Endothelial cell of umbilical vein (primary cell): ENCODE measurements around the gene SCN9A. TPM values are rescaled to one million over a fixed set of nuclear protein-coding genes. Genes with fewer than 3 reads are reported as not detected.
"Not testable (repeated sequence)": the region's sequence is repeated elsewhere in the genome, so short reads cannot be mapped to it uniquely, and the experiment has no call there.

Source experiments
- BruUV-seq: library from RNA; stranded (reverse); fragments of 400-500 nt; replicated peaks from 2 replicates; lab custom pipeline; 2021; lab: Mats Ljungman, UMichigan
- CTCF ChIA-PET: fragments of 300-600, 350-600 bp; sonication (Branson Sonifier 250); formaldehyde crosslinking; loops from one replicate; lab custom pipeline; 2021; ENCODE audit warnings: antibody characterized with exemption, inconsistent platforms; lab: Charles Lee
- POLR2A ChIA-PET: fragments of 300-600, 350-600 bp; sonication (Branson Sonifier 250); formaldehyde crosslinking; loops from one replicate; lab custom pipeline; 2021; ENCODE audit warnings: antibody characterized with exemption, inconsistent platforms; lab: Charles Lee
- DNase-seq: peaks from one replicate; pipeline ENCODE4 v3.0.0-alpha.2; 2011; ENCODE audit warnings: low read depth, low spot score
- FAIRE-seq: peaks from 2 replicates; lab custom pipeline; 2011; peaks lifted over from hg19 to GRCh38; lab: Jason Lieb, UNC
- H2AFZ ChIP-seq: 2 replicates; pipeline ENCODE4 v1.6.0; 2012; ENCODE audit warnings: low read depth, low read length, control low read depth, inconsistent platforms
- H3K27ac ChIP-seq: 2 replicates; pipeline ENCODE4 v1.5.1; 2011; ENCODE audit warnings: low read depth, mild to moderate bottlenecking, control low read depth, low read length, moderate library complexity; ENCODE audit not compliant: insufficient read depth
- H3K27me3 ChIP-seq, 2 experiments: 2 replicates each; pipeline versions ENCODE4 v1.6.0 to v1.6.1; 2011; ENCODE audit warnings: low read length in 2 of 2, mixed read lengths in 1 of 2; ENCODE audit not compliant: control insufficient read depth in 2 of 2, insufficient read depth in 2 of 2
- H3K36me3 ChIP-seq, 2 experiments: 2 replicates in 1 of 2; 3 replicates in 1 of 2; pipeline ENCODE4 v1.5.1; 2011; ENCODE audit warnings: low read length in 2 of 2, mild to moderate bottlenecking in 1 of 2, moderate library complexity in 1 of 2; ENCODE audit not compliant: control insufficient read depth in 2 of 2, insufficient read depth in 2 of 2; ENCODE audit errors: extremely low read depth in 1 of 2
- H3K4me1 ChIP-seq: 3 replicates; pipeline ENCODE4 v1.5.1; 2011; ENCODE audit warnings: mild to moderate bottlenecking, low read length; ENCODE audit not compliant: control insufficient read depth, insufficient read depth; ENCODE audit errors: extremely low read depth
- H3K4me2 ChIP-seq: 2 replicates; pipeline ENCODE4 v1.6.1; 2011; ENCODE audit warnings: low read length, control low read depth, mixed read lengths; ENCODE audit not compliant: insufficient read depth
- H3K4me3 ChIP-seq, 3 experiments: fragments of 200-600 bp in 1 of 3; sonication (generic), shearing (Covaris generic) in 1 of 3; replicated peaks in 1 of 3; 2 replicates each; pipeline ENCODE4 v1.5.1; 2011 to 2016; ENCODE audit warnings: control low read depth in 3 of 3, low read length in 3 of 3, mild to moderate bottlenecking in 2 of 3, inconsistent platforms in 1 of 3, low read depth in 1 of 3, moderate library complexity in 1 of 3; ENCODE audit not compliant: insufficient read depth in 1 of 3
- H3K79me2 ChIP-seq: 2 replicates; pipeline ENCODE4 v1.6.0; 2012; ENCODE audit warnings: low read length, inconsistent platforms; ENCODE audit not compliant: control insufficient read depth, insufficient read depth
- H3K9ac ChIP-seq: replicated peaks from 2 replicates; pipeline ENCODE3; 2011; ENCODE audit warnings: low read length, control low read depth; ENCODE audit not compliant: insufficient read depth; ENCODE audit errors: extremely low read depth
- H3K9me1 ChIP-seq: replicated peaks from 3 replicates; pipeline ENCODE4 v1.6.0; 2011; ENCODE audit warnings: mild to moderate bottlenecking, low read length; ENCODE audit not compliant: control insufficient read depth, insufficient read depth; ENCODE audit errors: extremely low read depth
- H3K9me3 ChIP-seq: replicated peaks from 2 replicates; pipeline ENCODE4 v1.5.1; 2012; ENCODE audit warnings: low read length, inconsistent platforms; ENCODE audit not compliant: control insufficient read depth, insufficient read depth
- H4K20me1 ChIP-seq: replicated peaks from 2 replicates; pipeline ENCODE3; 2011; ENCODE audit warnings: mild to moderate bottlenecking, low read length; ENCODE audit not compliant: control insufficient read depth, insufficient read depth; ENCODE audit errors: extremely low read depth
- EZH2 ChIP-seq: IDR thresholded peaks from 2 replicates; pipeline ENCODE4 v1.6.1; 2012; ENCODE audit warnings: borderline replicate concordance, low read depth, mild to moderate bottlenecking, moderate library complexity, low read length, inconsistent platforms; ENCODE audit not compliant: severe bottlenecking
- FOS ChIP-seq: IDR thresholded peaks from 2 replicates; pipeline ENCODE4 v1.6.1; 2011; ENCODE audit warnings: mild to moderate bottlenecking, low read length, moderate library complexity, borderline replicate concordance; ENCODE audit not compliant: insufficient read depth
- GATA2 ChIP-seq: IDR thresholded peaks from 2 replicates; pipeline ENCODE4 v1.7.0; 2011; ENCODE audit warnings: low read depth, mild to moderate bottlenecking, moderate library complexity, mixed read lengths, low read length; ENCODE audit not compliant: insufficient read length, insufficient read depth
- JUN ChIP-seq: IDR thresholded peaks from 2 replicates; pipeline ENCODE4 v1.6.1; 2011; ENCODE audit warnings: borderline replicate concordance, low read depth; ENCODE audit not compliant: insufficient read length, insufficient read depth
- MYC ChIP-seq: IDR thresholded peaks from one replicate; pipeline ENCODE4 v1.6.1; 2011; ENCODE audit warnings: mild to moderate bottlenecking, low read depth, low read length
- POLR2A ChIP-seq: IDR thresholded peaks from 2 replicates; pipeline ENCODE4 v1.6.1; 2012; ENCODE audit warnings: low read depth, mild to moderate bottlenecking, control low read depth, low read length
- POLR2AphosphoS5 ChIP-seq: IDR thresholded peaks from 2 replicates; pipeline ENCODE4 v1.6.1; 2012; ENCODE audit warnings: low read depth, mild to moderate bottlenecking, control low read depth, low read length, moderate library complexity; ENCODE audit not compliant: insufficient read depth
- dilution Hi-C: fragments of 300-500 bp; cut with MboI; formaldehyde crosslinking; loops from one replicate; pipeline ENCODE4 v1.15.0; 2019; ENCODE audit warnings: low sequenced_read_pairs; ENCODE audit not compliant: extremely low pct_ligation_motif_present
- intact Hi-C: fragments of 100-400 bp; cut with micrococcal nuclease; formaldehyde crosslinking; loops from one replicate; pipeline ENCODE4 v1.10.0; 2022
- polyA plus RNA-seq, 4 experiments: library from polyadenylated mRNA; depleted of rRNA in 3 of 4; stranded (reverse) in 3 of 4; unstranded in 1 of 4; fragments of >200 nt; gene quantifications; 2 replicates each; pipeline versions ENCODE4 v1.2.1 to v1.2.3, GENCODE V29; 2011 to 2012; ENCODE audit warnings: missing spikeins in 1 of 4
- total RNA-seq: library from RNA; stranded (reverse); gene quantifications from 2 replicates; pipeline ENCODE4 v1.2.3, GENCODE V29; 2021
- TF ChIP-seq, protein P1 (sequence below), 2 donors: IDR thresholded peaks; 1 replicate in 1 of 2; 2 replicates in 1 of 2; pipeline ENCODE4 v1.5.1; 2011; ENCODE audit warnings: low read length in 2 of 2, mild to moderate bottlenecking in 2 of 2, moderate library complexity in 2 of 2, control low read depth in 1 of 2, inconsistent platforms in 1 of 2, low read depth in 1 of 2; ENCODE audit not compliant: insufficient read depth in 1 of 2; ENCODE audit errors: extremely low read depth in 1 of 2
- TF ChIP-seq, protein P2 (sequence below): IDR thresholded peaks from 2 replicates; pipeline ENCODE4 v1.6.1; 2011; ENCODE audit not compliant: insufficient read depth, insufficient read length

SCN9A gene
- total and polyA plus RNA-seq, 2 donors (not counting 3 experiments of a cell fraction or from before 2014, with no cell fraction given), result 0.88 to 1.6 TPM

DNA sequence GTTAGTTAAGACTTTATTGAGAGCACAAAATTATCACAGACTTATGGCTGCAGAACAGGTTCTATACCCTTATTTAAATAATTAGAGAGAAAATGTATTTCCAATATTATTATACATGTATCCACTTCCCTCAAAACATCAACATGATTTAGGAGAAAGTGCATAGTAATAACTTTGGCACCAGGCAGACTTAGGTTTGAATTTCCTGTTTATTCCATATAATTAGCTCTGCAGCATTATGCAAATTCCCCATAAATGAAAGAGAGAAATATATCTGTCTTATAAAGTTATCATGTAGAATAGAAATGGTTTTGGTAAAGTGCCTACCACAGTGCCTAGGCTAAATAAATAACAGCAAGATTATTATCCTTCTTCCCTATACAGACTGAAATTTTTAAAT, 15.3 kb downstream of the SCN9A start:
- H3K79me2 ChIP-seq, result no peaks in the 10 kb centered on the region
- H3K9ac ChIP-seq, result no peak overlapping the region
- TF ChIP-seq, protein P1, sequence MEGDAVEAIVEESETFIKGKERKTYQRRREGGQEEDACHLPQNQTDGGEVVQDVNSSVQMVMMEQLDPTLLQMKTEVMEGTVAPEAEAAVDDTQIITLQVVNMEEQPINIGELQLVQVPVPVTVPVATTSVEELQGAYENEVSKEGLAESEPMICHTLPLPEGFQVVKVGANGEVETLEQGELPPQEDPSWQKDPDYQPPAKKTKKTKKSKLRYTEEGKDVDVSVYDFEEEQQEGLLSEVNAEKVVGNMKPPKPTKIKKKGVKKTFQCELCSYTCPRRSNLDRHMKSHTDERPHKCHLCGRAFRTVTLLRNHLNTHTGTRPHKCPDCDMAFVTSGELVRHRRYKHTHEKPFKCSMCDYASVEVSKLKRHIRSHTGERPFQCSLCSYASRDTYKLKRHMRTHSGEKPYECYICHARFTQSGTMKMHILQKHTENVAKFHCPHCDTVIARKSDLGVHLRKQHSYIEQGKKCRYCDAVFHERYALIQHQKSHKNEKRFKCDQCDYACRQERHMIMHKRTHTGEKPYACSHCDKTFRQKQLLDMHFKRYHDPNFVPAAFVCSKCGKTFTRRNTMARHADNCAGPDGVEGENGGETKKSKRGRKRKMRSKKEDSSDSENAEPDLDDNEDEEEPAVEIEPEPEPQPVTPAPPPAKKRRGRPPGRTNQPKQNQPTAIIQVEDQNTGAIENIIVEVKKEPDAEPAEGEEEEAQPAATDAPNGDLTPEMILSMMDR (IDR thresholded peaks at IDR 0.05; ENCODE audit: extremely low read depth in 1 of 2, insufficient read depth in 1 of 2, low read depth in 1 of 2, low read length in 2 of 2), result no peak
- TF ChIP-seq POLR2A (no peak), GATA2 (no peak), EZH2 (no peak), MYC (no peak), FOS (no peak), POLR2AphosphoS5 (no peak), JUN (no peak)
- TF ChIP-seq, protein P2, sequence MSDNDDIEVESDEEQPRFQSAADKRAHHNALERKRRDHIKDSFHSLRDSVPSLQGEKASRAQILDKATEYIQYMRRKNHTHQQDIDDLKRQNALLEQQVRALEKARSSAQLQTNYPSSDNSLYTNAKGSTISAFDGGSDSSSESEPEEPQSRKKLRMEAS, result no peak
- DNase-seq, result no peak
- no peak overlapping the region for H3K4me2 ChIP-seq
- intact Hi-C loops (loop anchor here (2.0 to 5.0 kb wide), 2 partner anchors 28 to 178 kb away; no protein-coding TSS in a partner anchor), dilution Hi-C loops (no loop called here)
- POLR2A ChIA-PET, result no interaction called here
- no TSS peak for BruUV-seq
- H3K9me1 ChIP-seq, result no peaks in the 10 kb centered on the region
- no peaks in the 10 kb centered on the region for H4K20me1 ChIP-seq
- no peak for FAIRE-seq
- H3K9me3 ChIP-seq, result no peaks in the 10 kb centered on the region
- no peaks in the 10 kb centered on the region for H3K36me3 ChIP-seq
- no peak overlapping the region for H3K4me3 ChIP-seq
- H3K27ac ChIP-seq, result no peak overlapping the region
- CTCF ChIA-PET, result interaction anchor here (0.5 to 3.0 kb wide), 22 partner anchors 9 to 233 kb away, joined by 3 to 87 read pairs (median 6); partner anchors contain the start of genes SCN1A and SCN9A
- H3K4me1 ChIP-seq, result no peaks in the 10 kb centered on the region
- no peaks in the 10 kb centered on the region for H3K27me3 ChIP-seq
- H2AFZ ChIP-seq, result no peak overlapping the region

DNA sequence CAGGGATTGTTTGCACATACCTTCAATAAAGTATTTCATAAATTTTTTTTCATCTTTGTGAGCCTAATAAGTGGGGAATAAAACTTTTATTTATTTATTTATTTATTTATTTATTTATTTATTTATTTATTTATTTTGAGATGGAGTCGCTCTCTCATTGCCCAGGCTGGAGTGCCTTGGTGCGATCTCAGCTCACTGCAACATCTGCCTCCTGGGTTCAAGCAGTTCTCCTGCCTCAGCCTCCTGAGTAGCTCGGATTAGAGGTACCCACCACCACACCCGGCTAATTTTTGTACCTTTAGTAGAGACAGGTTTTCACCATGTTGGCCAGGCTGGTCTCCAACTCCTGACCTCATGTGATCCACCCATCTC, 17.8 kb downstream of the SCN9A start:
- H3K4me3 ChIP-seq, H3K4me2 ChIP-seq, DNase-seq, H4K20me1 ChIP-seq, dilution Hi-C loops, CTCF ChIA-PET, BruUV-seq, POLR2A ChIA-PET, intact Hi-C loops, H3K9me1 ChIP-seq, H2AFZ ChIP-seq, H3K27ac ChIP-seq, H3K9ac ChIP-seq, H3K79me2 ChIP-seq, H3K27me3 ChIP-seq, H3K9me3 ChIP-seq, FAIRE-seq, H3K36me3 ChIP-seq, H3K4me1 ChIP-seq: not testable (repeated sequence)
